C1 segment of cervical spinal cord (tissue), 14 donors: Measurements from ENCODE around the gene PPP1CA.

ENCODE experiments used
- DNase-seq, 14 donors: peaks; one replicate each; lab custom pipeline; 2025; lab: John Stamatoyannopoulos, UW

Gene PPP1CA

DNA sequence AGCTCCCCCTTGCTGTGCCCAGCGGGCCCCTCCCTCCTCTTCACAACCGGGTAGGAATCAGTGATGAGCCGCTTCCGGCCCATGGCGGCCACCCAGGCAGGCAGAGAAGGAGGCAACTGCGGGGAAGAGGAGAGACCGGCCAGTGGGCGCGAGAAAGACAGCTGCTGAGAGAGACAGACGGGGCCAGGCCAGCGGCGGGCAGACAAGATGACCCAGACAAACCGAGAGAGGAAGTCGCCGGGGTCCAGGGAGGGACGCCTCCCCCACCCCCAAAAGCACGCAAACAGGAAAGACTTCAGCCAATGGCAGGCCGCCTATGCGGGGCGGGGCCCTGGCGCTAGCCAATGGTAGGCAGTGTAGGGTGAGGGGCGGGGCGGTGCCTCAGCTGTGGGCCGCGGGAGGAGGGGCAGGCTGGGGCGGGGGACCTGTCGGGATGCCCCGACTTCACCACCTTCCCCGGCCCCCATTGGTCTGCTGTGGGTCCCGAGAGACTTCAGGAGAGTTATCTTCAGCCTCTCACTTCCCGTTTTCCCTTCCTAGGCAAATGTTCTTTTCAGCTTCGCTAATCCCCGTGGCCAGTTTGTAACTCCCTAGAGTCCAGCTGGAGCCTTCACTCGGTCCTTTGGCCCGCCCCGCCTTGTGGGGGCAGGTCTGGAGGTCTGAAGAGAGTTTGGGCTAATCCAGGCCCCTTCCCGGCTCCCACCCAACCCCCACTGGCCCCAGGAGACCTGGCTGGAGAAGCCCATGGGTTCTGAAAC, 48.2 kb downstream of the PPP1CA start, which contains the start of gene POLD4:
TSS of gene POLD4 (minus strand) at position 230 of the 758 bp plus-strand sequence. CDS start at position 83, 147 bp downstream.
- DNase-seq, result peak; percentile 66 to 99 (median 95)

- no peak for DNase-seq
Measured at GRCh38 chr11:67352546-67353316, 48.9 kb downstream of the PPP1CA start.

DNA sequence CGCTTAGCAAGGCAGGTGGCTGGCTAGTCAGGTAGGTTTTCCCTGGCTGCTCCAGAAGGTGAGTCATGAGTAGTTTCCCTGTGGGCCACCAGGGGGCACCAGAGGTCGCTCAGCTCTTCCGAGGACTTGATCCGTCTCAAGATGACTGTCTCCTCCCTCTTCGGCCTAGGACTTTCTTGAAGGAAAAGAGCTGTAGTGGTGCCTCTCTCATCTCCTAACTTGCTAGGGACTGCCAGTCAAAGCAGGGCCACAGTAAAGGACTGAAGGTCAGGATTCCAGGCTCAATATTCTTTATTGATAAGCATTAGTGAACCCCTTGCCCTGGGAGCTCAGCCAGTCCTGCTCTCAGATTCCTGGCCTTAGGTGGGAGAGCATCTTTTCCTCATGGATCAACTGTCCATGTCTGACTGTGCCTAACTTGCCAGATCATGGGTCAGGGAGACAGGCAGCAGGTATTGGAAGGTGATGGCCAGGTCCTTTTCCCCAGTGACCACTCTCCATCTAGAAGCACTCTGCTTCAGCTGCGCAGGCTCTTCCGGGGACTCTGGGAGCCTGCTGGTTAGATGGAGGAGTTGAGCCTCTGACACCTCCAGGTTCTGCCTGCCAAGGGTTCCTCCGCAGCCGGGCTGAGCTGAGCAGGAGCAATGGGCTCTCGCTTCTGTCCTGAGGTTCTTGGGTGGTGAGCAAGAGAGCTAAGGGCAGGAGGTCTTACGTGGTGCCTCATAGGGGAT, 50.2 kb downstream of the PPP1CA start:
- DNase-seq, result peak in 7 of 14 donors; percentile 22 to 55 (median 40)

- DNase-seq, result no peak
Measured at GRCh38 chr11:67349928-67350465, 51.7 kb downstream of the PPP1CA start.

DNA sequence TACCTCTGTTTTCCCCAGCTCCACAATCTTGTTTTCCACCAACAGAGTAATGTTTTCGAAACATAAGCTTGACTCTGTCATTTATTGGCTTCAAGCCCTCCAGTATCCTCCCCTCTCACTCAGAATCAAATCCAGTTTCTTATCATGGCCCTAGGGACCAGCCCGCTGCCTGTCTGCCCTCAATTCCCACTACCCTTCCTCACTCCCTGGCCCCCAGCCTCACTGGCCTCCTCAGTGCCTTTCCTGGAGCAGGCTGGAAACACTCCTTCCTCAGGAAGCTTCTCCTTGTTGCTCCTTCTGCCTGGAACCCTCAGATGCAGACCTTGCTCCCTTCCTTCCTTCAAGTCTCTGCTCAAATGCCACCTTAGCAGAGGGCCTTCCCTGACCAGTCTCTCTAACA, 52.2 kb downstream of the PPP1CA start:
- DNase-seq, result no peak

GRCh38 chr11:67349036-67349435, 52.6 kb downstream of the PPP1CA start:
- no peak for DNase-seq
